Right kidney (tissue), 9 donors: ENCODE data around the gene PGM2L1.
A peak's percentile ranks its signal among the peaks of the same experiment; 100 is the strongest.
"Not testable (repeated sequence)": the region's sequence is repeated elsewhere in the genome, so short reads cannot be mapped to it uniquely, and the experiment has no call there.

Experiments used
- DNase-seq: peaks from one replicate; pipeline ENCODE4 v3.0.0-alpha.2; 2016
- long read RNA-seq, 8 donors: transcript quantifications; one replicate each; lab custom pipeline, GENCODE V29; 2026

PGM2L1 gene
- long read RNA-seq, donor 1, full-length matches to known transcripts = 1 of 1 reads
- long read RNA-seq, donor 1, partial matches to known transcripts = 0 of 1 reads
- long read RNA-seq, donor 1, other reads (novel, unspliced or antisense) = 0 of 1 reads
- long read RNA-seq, donor 2 = 0 reads
- long read RNA-seq, donor 3, full-length matches to known transcripts = 2 of 2 reads
- long read RNA-seq, donor 3, partial matches to known transcripts = 0 of 2 reads
- long read RNA-seq, donor 3, other reads (novel, unspliced or antisense) = 0 of 2 reads
- long read RNA-seq, donor 4 = 0 reads
- long read RNA-seq, donor 5, full-length matches to known transcripts = 1 of 1 reads
- long read RNA-seq, donor 5, partial matches to known transcripts = 0 of 1 reads
- long read RNA-seq, donor 5, other reads (novel, unspliced or antisense) = 0 of 1 reads
- long read RNA-seq, donor 6, full-length matches to known transcripts = 5 of 5 reads
- long read RNA-seq, donor 6, partial matches to known transcripts = 0 of 5 reads
- long read RNA-seq, donor 6, other reads (novel, unspliced or antisense) = 0 of 5 reads
- long read RNA-seq, donor 7, full-length matches to known transcripts = 2 of 2 reads
- long read RNA-seq, donor 7, partial matches to known transcripts = 0 of 2 reads
- long read RNA-seq, donor 7, other reads (novel, unspliced or antisense) = 0 of 2 reads
- long read RNA-seq, donor 8, full-length matches to known transcripts = 1 of 1 reads
- long read RNA-seq, donor 8, partial matches to known transcripts = 0 of 1 reads
- long read RNA-seq, donor 8, other reads (novel, unspliced or antisense) = 0 of 1 reads

GRCh38 chr11:74398244-74399159 is at the start of gene PGM2L1:
Gene PGM2L1 (minus strand): TSS chr11:74398433. CDS start chr11:74398161, 272 bp downstream.
- peak; percentile 100 for DNase-seq

DNA sequence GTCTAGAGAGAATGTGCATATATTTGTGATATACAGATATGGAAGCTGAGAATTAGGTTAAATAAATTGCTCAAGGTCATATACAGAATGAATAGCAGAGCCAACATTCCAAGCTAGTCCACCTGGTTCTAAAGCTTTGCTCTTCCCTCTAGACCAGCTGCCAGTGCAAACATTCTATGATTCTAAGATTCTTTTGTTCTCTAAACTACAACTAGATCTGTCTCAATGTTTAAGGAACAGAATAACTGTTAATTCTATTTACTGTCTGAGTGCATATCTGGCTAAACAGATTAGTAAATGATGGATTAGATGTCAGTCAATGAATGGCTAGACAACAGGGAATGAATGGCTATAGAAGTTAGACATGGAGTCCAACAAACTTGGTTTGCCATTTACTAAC is 49.5 kb upstream of the PGM2L1 start:
- no peak for DNase-seq

- no peak for DNase-seq
Measured at GRCh38 chr11:74446532-74446938, 48.3 kb upstream of the PGM2L1 start.

DNA sequence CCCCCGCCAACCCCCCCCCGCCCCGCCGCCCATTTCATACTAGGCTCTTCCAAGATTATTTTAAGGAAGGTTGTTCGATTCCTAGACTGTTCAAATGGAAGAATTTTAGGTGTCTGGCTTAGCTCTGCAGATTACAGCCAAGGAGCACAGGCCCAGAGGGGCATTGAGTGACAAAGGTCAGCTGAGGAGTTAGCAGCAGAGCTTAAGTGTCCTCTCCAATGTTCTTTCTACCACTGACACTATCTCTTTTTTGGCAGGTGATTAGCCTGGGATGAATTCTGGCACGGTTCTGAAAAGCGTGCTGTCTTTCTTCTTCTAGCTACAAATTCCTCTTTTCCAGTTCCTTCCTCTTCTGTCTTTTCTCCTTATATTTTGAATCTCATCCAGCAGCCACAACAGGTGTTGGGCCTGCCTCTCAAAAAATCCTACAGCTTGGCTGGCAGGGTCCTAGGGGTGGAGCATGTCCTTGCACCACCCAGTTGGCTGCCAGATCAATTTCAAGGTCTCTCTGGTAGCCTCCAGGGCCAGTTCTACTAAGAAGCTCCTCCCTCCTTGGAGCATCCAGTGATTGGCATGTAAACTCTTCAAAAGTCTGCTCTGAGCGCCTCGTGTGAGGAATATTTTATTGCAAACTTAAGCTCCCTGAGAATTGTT is 46.1 kb upstream of the PGM2L1 start:
- no peak for DNase-seq

DNA sequence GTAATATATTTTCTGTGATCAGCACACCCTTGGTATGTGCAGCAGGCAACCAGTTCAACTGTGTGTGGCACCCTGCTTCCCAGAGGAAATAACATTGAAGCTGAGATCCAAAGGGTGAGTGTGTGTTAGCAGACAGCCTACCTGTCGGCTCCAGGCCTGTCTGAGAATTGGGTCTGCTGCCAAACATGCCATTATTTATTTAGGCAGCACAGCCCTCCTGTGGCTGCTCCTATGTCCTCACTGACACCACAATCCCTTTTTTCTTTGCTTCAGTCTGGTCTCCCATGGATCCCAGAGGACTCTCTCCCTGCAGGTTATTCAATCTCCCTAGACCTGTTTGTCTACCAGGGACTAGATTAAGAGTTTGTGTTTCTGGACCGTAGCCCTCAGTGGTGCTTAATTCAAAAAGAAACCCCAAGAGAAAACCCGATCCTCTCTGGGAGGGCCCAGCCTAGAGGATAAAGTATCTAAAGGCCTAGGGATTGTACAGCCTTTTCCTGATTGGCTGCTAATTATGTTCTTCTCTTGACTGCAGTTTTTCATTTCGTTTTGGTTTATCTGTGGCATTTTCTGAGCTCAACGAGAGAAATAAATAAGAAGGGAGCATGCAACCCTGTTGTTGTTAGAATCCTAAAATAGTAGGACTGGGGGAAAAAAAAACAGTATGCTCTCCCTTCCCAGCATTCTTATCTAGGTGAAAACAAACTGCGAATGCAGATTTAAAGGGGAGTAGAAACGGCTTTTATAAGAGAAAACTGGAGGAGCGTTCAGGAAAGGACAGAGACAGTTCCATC is 45.0 kb upstream of the PGM2L1 start:
- DNase-seq = peak; percentile 20

GRCh38 chr11:74442636-74443035 is 44.4 kb upstream of the PGM2L1 start:
- DNase-seq = no peak

- DNase-seq = no peak
Measured at GRCh38 chr11:74438681-74439080, 40.4 kb upstream of the PGM2L1 start.

DNA sequence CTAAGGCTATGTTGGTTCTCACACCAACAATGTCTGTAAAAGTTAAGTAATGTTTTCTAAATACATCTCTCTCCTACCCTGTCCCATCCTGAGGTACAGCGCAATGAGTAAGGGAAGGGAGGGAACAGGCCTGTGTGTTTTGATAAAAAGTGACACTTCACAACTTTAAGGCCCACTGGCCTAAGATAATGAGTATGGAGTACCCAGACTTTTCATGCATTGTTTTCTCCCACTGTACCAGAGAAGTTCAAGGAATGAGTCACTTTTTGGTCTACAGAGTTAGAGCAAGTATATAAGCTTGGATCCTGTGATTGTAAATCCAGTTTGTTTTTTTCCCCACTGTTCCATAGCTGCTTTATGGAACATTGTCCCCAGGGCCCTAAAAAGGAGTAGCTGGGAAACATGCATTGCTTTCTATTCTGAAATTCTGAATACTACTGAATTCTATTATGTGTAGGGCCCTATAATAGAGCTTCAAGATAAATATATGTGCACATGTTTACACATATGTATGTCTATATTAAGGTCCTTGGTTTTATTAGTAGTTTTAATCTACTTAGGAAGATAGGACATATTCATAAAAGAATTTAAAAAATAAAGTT is 39.3 kb upstream of the PGM2L1 start:
- no peak for DNase-seq

GRCh38 chr11:74434528-74434927 is 36.3 kb upstream of the PGM2L1 start:
- DNase-seq = no peak

- DNase-seq = no peak
Measured at GRCh38 chr11:74429205-74429604, 31.0 kb upstream of the PGM2L1 start.

GRCh38 chr11:74427384-74427886 is 29.2 kb upstream of the PGM2L1 start:
- DNase-seq = no peak

DNA sequence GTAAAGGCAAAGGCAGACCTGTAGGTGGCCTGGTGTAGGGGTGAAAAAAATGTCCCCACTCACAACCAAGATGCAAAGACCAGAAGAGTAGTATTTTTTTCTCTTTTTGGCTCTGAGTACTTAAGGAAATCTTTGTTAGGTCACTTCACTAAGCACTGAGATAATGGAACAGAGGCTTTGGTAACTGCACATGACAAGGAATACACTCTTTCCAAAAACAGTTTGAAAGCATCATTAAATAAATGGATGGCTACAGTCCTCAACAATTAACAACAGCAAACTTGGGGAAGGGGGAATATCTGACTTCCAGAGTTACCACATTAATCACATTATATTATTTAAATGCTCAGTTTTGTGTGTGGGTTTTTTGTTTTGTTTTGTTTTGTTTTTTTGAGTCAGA is 26.9 kb upstream of the PGM2L1 start:
- DNase-seq = no peak

DNA sequence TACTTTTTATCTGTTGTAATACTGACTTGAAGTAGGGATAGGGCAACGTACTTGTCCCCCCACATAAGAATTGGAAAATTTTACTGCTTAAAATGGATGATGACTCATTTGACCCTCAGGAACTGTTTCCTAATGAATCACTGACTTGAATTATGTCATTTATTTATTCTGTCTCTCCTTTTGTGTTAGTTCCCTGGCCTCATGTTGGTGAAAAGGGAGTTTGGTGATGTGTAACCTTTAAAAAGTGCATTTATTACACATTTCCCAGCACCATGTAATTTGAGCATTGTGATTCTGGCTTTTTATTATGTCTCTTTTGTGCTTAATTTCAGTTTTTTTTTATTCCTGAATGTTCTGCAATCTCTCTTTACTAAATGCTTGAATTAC is 20.3 kb upstream of the PGM2L1 start:
- no peak for DNase-seq

DNA sequence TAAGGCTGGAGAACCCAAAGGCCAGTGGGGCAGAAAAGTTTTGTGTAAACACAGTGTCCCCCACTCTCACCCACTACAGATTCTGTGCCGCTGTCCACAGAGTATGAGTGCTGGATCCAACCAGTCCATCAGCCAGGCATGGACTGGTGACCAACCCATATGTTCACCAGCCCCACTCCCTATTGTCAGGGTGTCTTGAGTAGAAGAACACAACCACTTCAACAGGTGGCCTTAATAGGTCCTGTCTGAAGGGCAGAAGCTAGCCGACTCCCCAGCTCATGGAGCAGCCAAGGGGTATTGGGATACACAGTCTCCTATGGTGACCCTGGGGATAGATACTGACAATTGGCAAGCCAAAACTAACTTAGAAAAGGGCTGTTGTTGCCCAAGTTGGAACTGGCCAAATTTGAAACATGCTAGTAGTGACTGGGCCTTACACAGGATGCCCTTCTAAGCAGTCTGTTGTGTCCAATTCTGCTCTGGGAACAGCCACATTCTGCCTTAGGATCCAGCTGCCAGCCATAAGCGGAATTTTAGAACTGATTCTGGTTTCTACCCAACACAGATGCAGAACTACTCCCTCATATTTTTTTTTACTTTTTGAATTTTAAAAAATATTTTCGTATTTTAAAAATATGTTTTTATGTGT is 19.8 kb upstream of the PGM2L1 start:
- DNase-seq = no peak

- DNase-seq = no peak
Measured at GRCh38 chr11:74417379-74417804, 19.2 kb upstream of the PGM2L1 start.

DNA sequence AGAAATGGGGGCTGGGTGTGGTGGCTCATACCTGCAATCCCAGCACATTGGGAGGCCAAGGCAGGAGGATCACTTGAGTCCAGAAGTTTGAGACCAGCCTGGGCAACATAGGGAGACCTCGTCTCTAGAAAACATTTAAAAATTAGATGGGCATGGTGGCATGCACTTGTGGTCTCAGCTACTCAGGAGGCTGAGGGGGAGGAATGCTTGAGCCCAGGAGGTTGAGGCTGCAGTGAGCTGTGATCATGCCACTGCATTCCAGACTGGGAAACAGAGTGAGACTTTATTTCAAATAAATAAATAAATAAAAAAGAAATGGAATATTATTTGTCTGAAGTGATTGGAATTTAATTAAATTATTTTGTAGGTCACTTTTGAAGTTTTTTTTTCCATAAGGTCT is 18.7 kb upstream of the PGM2L1 start:
- DNase-seq = not testable (repeated sequence)

DNA sequence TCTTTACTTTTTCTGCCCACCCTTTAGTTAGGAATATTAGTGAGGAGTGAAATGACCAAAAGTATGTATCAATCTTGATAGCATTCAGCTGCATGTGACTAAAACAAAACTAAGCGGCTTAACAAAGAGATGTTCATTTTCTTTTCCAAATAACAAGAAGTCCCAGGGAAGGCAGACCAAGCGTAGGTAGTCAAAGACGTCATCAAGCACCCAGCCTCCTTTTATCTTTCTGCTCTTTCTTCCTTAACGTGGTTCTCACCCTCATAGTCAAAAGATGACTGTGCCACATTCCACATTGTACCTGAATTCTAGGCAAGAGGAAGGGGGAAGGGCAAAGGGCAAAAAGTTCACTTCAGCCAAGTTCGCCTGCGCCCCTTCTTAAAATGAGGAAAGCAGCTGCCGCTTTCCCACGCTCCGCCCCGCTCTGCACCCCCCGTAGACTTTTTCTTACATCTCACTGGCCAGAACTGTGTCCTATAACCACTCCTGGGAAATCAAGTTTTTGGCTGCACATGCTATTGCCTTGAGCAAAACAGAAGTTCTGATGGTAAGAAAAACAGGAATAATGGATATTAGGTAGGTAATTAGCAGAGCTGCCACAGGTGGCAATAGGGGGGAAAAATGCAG is 14.6 kb upstream of the PGM2L1 start:
- DNase-seq = no peak

GRCh38 chr11:74412321-74412720 is 14.1 kb upstream of the PGM2L1 start:
- DNase-seq = no peak

- no peak for DNase-seq
Measured at GRCh38 chr11:74409633-74410032, 11.4 kb upstream of the PGM2L1 start.
